CMK (cell line): ENCODE results near the gene PLXNB3.
A peak's percentile ranks its signal among the peaks of the same experiment; 100 is the strongest.
"Not testable (repeated sequence)": the region's sequence is repeated elsewhere in the genome, so short reads cannot be mapped to it uniquely, and the experiment has no call there.

ENCODE experiments used
- DNase-seq: peaks from one replicate; pipeline ENCODE4 v3.0.0-alpha.2; 2010; ENCODE audit warnings: low read depth

Gene PLXNB3

GRCh38 chrX:153763989-153764755 lies at the start of gene PLXNB3:
Gene PLXNB3, plus strand, starts transcription at chrX:153764249. Its CDS starts 1,287 bp downstream, at chrX:153765536.
- DNase-seq, result no peak

- no peak for DNase-seq
These were observed 49.8 kb upstream of the PLXNB3 start for GRCh38 chrX:153714256-153714655.

- DNase-seq, result no peak
These were observed 46.6 kb upstream of the PLXNB3 start for GRCh38 chrX:153717445-153717844.

GRCh38 chrX:153719238-153719637 lies 44.8 kb upstream of the PLXNB3 start:
- no peak for DNase-seq

- no peak for DNase-seq
These were observed 44.3 kb upstream of the PLXNB3 start for GRCh38 chrX:153719701-153720100.

- no peak for DNase-seq
These were observed 41.2 kb upstream of the PLXNB3 start for GRCh38 chrX:153722704-153723350.

GRCh38 chrX:153723351-153724251 lies 40.4 kb upstream of the PLXNB3 start:
- no peak for DNase-seq

GRCh38 chrX:153724252-153725038 lies 39.6 kb upstream of the PLXNB3 start, which contains the start of the genes ABCD1 and BCAP31:
Gene ABCD1, plus strand, starts transcription at chrX:153724856. Its CDS starts 411 bp downstream, at chrX:153725267.
Gene BCAP31, minus strand, starts transcription at chrX:153724387. Its CDS starts 1,143 bp downstream, at chrX:153723244.
- peak; percentile 74 for DNase-seq

GRCh38 chrX:153725039-153725831 lies 38.8 kb upstream of the PLXNB3 start:
- no peak for DNase-seq

- DNase-seq, result no peak
These were observed 38.2 kb upstream of the PLXNB3 start for GRCh38 chrX:153725832-153726285.

GRCh38 chrX:153726286-153727122 lies 37.5 kb upstream of the PLXNB3 start:
- no peak for DNase-seq

GRCh38 chrX:153727123-153727931 lies 36.7 kb upstream of the PLXNB3 start:
- DNase-seq, result no peak

- no peak for DNase-seq
These were observed 36.0 kb upstream of the PLXNB3 start for GRCh38 chrX:153728095-153728494.

- DNase-seq, result no peak
These were observed 35.0 kb upstream of the PLXNB3 start for GRCh38 chrX:153728951-153729631.

GRCh38 chrX:153730115-153730514 lies 33.9 kb upstream of the PLXNB3 start:
- DNase-seq, result not testable (repeated sequence)

- no peak for DNase-seq
These were observed 32.8 kb upstream of the PLXNB3 start for GRCh38 chrX:153731117-153731844.

GRCh38 chrX:153731845-153732215 lies 32.2 kb upstream of the PLXNB3 start:
- DNase-seq, result no peak
